GM12864 (cell line): ENCODE data around the gene PHLPP1.

Source experiments
- DNase-seq: peaks from one replicate; pipeline ENCODE4 v3.0.0-alpha.2; 2011; ENCODE audit warnings: low read depth
- H3K4me3 ChIP-seq: 2 replicates; pipeline ENCODE4 v1.5.1; 2011; ENCODE audit warnings: mild to moderate bottlenecking, low read depth, low read length, control low read depth
- CTCF ChIP-seq: IDR thresholded peaks from 2 replicates; pipeline ENCODE4 v1.5.1; 2011; ENCODE audit warnings: low read depth, mild to moderate bottlenecking, moderate library complexity, low read length, control low read depth, inconsistent platforms; ENCODE audit errors: missing control alignments

Gene PHLPP1

DNA sequence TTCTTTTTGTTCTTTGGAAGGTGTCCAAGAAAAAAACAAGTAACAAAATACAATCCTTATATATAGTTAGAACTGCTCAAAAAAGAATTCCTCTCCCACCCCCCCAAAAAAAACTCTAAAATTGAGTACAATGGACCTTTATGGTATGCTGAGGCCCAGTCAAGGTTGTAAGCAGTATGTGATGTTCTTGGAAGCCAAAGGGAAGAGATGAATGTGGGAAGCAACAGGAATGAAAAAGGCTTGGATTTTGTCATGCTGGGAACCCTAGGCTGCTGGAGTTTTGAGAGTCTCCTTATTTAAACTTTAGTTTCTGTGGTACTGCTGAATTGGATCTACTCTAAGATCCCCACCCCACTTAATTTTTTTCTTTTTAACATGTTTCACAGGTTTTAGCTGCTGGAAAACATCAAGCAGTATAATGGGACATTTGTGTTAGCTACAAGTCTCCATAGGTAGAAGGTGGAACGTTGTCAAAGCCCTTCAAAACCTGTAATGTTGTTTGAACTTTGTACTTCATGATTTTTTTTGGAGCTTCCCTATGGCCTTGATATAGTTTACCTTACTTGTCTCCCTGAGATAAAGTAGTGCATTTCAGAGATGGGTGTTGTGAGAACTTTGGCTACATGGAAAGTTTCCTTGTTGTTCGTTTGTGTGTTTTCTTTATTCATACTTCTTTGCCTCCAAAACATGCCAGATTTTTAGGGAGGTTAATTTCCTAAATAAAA lies 57.7 kb downstream of the PHLPP1 start:
- H3K4me3 ChIP-seq: no peak overlapping the region
- no peak for DNase-seq
- TF ChIP-seq CTCF: no peak

GRCh38 chr18:62773691-62774090 lies 58.4 kb downstream of the PHLPP1 start:
- DNase-seq: no peak
- no peak for TF ChIP-seq CTCF
- H3K4me3 ChIP-seq: no peak overlapping the region

DNA sequence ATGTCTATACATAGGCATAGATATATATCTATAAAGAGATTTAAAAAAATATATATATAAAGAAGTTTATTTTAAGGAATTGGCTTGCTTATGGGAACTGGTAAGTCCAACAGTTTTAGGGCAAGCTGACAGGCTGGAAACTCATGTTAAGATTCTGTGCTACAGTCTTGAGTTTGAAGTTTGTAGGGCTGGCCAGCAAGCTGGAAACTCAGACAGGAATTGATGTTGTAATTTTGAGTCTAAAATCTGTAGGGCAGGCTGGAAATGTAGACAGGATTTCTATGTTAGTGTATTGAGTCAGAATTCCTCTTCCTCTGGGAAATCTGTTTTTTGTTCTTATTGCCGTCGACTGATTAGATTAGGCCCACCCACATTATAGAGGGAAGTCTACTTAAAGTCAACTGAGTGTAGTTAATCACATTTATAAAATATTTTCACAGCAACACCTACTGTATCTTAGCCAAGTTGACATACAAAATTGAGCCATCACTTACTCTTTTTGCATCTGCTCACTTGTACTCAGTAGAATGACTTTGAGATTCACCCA lies 60.8 kb downstream of the PHLPP1 start:
- no peak for DNase-seq
- no peak for TF ChIP-seq CTCF

GRCh38 chr18:62777814-62778213 lies 62.5 kb downstream of the PHLPP1 start:
- no peak overlapping the region for H3K4me3 ChIP-seq
- DNase-seq: no peak
- TF ChIP-seq CTCF: no peak

More for the DNA sequence above, 60.8 kb downstream of the PHLPP1 start:
- H3K4me3 ChIP-seq: no peak overlapping the region

- TF ChIP-seq CTCF: no peak
- no peak overlapping the region for H3K4me3 ChIP-seq
- DNase-seq: no peak
These were observed 63.9 kb downstream of the PHLPP1 start for GRCh38 chr18:62778976-62779869.

- DNase-seq: no peak
- TF ChIP-seq CTCF: no peak
- no peak overlapping the region for H3K4me3 ChIP-seq
These were observed 65.9 kb downstream of the PHLPP1 start for GRCh38 chr18:62781262-62781661.
